GM21723 (cell line): ENCODE measurements around the gene CCDC175.

Experiments
- ATAC-seq: cut with Tn5 transposase; IDR thresholded peaks from one replicate; pipeline ENCODE4 v1.9.1; 2021; ENCODE audit warnings: mild to moderate bottlenecking, moderate library complexity; ENCODE audit not compliant: unreplicated experiment

Gene CCDC175

DNA sequence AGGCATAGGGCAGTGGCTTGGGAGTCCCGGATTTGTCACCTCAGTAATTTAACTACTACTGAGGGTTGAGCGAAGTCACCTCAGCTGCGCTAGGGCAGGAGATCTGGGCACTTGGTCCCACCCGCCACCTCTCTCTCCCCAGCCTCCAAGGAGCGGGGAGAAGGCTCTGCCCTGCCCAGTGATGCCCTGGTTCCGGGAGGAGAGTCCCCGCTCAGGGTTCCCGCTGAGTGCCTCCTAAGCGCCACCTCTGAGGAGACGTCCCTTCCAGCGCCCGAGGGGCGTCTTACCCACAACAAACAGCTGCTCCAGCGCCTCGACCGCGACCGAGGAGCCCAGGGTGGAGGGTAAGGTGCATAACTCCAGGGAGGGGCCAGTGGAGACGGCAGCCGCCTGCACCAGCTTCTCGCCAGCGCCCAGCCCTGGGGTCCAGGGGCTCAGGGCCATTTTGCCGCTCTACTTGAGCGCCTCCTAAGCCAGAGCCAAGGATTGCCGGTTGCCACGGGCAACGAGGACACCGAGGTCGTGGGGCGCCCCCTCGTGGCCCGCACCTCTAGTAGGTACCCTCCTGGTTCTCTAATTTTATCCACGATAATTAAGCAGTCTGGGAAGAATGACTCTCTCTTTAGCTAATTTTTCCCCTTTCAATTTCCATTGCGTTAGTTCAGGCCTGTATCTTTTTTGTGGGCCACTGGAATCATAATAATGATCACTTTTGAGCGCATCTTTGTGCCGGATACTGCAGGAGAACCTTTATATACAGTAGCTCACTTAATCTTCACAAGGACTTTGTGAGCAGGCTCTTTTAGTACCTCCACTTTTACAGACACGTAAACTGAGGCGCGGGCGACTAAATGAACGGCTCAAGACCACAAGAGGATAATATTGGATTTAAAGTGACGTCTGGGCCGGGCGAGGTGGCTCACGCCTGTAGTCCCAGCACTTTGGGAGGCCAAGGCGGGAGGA, at the start of gene CCDC175:
Gene CCDC175, minus strand, starts transcription at position 481 of the 963 bp plus-strand sequence. Its CDS starts 37 bp downstream, at position 444.
- ATAC-seq: peak; percentile 99

DNA sequence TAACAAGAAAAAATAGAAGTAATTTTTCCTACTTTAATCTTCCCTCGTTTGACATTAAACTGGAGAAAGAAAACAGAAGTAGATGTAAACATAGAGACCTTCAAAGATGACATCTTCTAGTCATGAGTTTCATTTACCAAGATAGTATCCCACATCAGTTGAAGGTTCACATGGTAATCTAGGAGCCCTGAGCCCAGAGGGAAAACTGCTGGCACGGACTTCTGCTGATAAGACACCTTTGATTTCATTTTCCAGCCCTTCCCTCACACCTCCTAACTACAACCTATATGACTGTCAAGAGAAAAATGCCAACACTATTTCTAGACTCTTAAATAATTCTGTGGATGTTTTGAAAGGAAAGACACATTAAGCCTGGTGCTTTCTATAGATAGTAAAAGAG, 46.0 kb upstream of the CCDC175 start:
- no peak for ATAC-seq

DNA sequence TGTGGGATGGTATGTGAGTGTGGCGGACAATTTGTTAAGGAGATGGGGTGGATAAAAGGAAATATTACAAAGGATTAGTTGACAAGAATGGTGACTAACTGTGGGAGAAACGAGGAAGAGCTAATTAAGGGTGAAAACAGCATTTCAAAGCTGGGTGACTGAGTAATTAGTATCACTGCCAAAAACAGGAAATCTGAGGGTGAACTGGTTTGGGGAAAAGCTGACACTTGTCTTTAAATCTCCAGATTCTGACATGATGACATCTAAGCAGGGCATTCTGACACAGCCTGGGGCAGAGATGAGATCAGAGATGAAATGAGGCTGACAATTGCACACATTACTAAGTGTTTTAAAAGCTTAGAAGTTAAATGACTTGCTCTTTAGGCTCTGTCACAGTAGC, 42.4 kb upstream of the CCDC175 start:
- no peak for ATAC-seq

DNA sequence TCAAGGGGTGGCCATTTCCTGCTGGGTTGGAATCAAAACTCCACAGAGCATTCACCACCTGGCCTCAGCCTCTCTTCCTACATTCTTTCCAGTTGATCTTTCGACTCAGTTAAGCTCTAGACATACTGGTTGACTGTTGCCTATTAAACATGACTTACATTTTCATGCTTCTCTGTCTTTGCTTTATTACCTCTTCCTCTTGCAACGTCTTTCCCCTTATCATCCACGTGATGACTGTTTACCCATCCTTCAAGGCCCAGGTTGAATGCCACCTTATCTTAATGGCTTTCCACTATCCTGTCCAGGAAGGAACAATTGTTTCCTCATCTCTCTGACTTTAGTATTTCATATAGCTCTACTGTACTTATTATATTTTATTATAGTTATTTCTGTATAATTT, 24.4 kb upstream of the CCDC175 start:
- no peak for ATAC-seq

DNA sequence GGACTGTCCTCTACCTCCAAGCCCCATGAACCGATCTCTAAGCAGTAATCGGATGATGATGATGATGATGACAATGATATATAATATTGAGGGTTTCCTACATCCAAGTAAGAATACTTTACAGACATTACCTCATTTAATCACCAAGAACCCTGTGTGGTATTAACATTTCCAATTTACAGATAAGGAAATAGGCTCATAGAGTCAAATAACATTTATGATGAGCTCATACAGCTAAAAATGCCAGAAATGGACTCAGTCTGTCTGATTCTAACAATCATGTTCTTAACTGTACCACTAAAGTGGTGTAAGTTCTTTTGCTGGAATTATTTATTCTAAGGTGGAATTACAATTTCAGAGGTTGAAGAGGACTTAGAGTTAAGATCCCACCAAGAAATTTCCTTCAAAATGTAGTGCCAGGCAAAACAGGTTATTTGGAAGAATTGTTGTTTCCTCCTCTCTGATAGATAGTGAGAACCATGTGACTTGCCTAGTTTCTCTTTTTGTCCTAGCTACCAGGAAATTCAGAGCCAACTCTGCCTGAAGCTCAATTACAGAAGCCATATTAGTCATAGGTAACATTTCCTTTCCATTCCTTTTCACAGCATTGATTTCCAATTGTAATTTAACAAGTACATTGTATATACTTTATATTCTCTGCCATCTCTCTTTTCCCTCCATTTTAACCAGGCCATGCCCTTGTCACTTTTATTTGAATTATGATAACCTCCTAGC, 23.8 kb upstream of the CCDC175 start:
- no peak for ATAC-seq

DNA sequence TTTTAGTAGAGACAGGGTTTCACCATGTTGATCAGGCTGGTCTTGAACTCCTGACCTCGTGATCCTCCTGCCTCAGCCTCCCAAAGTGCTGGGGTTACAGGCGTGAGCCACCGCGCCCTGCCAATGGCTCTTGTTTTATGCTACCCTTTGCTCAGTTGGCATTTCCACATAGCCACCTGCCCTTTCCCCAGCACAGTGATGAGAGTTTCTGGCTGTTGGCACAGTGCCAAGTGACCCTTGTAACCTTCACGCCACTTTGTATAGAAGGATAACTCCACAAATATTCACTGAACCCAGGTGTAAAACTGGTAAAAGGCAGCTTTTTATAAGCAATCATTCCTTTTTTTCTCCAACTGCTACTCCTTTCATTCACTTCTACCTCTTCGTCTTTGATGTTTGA, 18.5 kb upstream of the CCDC175 start:
- ATAC-seq: no peak

DNA sequence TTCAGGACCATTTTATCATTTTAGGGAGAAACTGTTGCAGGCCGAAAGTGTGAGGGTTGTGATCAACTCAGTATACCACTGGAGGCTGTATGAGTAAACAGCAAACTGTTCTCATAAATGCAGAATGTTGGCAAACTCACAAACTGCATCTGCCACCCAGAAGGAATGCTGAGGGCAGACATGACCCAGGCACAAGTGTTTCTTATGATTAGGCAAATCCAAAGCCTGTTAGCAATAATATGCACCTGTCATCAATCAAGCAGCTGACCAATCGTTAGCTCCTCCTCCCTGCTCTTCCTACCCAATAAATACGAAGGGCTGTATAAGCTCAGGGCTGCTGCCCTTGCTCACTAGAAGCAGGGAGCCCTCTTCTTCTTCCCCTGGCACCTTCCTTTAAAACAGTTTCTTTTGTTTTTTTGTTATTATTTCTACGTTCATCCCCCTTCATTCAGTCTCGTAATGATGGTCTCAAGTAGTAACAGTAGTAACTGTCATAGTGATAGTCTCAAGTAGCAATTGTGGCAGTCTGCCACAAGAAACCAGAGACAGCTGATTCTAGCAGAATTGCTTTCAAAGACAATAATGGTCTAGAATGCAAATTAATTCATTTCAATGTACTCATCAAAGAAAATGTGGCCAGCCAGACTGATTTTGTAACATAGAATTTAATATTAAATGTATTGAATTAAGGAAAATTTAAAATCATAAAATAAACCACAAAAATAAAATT, 15.2 kb upstream of the CCDC175 start:
- ATAC-seq: no peak

DNA sequence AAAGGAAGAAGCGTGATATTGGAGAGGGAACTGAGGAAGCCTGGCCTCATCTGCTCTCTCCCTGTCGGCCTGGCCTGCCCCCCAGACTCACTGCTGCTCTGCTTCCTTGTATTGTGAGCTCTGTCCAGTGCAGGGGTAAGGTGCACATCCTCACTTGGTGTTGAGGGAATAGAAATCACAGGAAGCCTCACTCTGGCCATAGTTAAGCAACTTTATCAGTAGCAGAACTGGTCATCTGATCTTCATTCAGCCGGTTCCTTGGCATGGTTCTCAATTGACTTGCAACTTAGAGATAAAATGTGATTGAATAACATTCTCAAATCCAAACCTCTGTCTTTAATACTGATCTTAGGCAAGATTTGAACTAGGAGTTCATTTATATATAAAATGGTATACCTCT, 11.5 kb upstream of the CCDC175 start:
- ATAC-seq: no peak

DNA sequence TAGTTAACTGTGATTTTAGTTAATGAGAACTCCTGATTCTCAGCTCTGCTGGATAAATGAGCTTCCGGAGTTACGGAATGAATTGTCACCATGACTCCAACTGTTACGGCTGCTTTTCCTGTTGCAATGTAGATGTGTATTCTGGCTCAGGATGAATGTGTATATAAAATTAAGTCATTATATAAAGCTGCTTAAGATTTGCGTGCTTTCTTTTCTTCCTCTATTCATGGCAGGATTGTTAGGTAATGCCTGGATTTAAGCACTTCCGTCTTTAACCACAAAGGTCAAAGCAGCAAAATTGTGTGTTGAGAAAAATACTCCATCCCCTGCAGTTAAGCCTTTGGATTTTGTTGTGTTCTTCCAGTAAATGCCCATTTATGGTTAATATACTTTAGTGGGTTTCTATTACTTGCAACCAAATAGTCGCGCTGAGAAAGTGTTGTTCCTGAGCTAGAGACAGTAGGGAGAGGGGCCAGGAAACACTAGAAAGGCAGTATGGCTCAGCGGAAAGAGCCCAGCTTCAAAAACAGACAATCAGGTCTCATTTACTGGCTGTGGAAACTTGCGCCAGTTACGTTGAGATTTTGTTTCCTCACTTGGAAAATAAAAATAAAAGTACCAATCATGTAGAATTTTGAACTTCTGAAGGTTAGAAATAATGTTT, 9.4 kb upstream of the CCDC175 start:
- ATAC-seq: no peak

DNA sequence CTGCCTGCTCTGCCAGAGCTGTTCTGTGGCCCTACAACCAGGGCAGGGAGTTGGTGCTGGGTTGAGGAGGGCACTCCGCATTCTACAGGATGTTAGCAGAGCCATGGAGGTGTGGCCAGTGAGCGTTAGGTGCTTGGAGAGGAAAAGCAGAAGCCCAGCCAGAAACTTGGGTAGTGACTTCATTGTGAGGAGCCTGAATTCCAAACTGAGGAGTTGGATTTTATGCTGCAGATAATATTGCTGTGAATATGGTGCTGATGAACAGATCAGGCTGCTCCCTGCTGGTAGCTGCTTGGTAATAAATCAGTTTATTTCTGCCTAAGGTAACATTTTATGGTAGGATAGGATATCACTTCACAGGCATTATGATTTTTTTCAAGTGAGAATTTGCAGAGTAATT, 7.1 kb upstream of the CCDC175 start:
- no peak for ATAC-seq

DNA sequence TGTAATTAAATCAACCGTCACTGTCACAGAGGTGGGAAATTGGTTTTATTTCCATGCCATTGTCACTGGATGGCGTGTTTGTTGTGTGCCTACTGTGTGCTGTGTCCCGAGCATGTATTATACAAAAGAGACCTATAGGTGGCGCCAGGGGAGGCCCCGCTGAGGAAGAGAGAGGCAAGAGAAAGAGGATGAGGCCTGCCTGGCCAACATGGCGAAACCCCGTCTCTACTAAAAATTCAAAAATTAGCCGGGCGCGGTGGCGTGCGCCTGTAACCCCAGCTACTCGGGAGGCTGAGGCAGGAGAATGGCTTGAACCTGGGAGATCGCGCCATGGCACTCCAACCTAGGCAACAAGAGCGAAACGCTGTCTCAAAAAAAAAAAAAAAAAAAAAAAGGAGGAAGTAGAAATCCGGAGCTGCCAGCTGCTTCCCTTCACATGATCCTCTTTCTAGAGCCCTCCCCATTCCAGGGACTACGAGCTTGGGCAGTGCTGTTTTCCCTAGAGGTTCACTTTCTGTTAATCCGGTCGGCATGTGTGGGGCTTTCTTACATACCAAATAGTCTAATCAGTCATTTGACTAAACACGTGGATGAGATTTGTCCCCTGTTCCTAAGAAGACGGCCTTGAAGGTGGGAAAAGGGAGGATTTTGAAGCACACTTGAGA, 6.4 kb upstream of the CCDC175 start:
- no peak for ATAC-seq

DNA sequence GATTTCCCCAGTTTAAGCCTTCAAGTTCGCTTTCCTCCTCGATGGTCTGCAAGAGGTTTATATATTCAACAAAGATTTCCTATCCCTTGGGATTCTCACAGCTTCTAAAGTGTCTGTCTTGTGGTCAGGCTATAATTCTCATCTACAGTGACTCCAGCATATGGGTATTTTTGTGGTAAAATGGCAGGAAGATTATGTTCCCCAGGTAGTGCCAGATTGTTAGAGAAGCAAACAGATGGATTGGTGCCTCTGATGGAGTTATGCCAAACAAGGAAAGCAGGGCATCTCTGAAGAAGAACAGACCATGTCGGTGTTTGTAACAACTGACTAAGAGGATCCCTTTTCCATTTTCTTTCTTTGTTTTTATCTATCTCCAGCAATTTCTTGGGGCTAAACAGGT, 5.5 kb upstream of the CCDC175 start:
- ATAC-seq: no peak

DNA sequence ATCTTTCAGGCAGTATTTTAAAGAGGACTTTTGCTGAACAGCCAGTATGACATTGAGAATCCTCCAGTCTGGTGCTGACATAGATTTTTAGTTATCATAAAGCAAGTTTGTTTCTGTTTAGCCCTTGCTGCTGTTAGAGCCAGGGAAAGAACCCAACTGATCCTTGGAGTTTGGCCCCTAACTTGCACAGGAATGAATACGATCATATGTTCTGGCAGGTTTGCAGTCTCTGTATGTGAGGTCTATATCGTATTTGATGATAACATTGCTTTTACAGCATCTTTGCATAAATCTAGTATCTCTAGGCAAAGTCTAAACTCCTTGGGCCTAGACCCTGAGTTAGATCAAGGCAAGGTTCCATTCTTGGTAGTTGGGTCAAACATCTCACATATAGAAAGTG, 4.3 kb upstream of the CCDC175 start:
- ATAC-seq: no peak

DNA sequence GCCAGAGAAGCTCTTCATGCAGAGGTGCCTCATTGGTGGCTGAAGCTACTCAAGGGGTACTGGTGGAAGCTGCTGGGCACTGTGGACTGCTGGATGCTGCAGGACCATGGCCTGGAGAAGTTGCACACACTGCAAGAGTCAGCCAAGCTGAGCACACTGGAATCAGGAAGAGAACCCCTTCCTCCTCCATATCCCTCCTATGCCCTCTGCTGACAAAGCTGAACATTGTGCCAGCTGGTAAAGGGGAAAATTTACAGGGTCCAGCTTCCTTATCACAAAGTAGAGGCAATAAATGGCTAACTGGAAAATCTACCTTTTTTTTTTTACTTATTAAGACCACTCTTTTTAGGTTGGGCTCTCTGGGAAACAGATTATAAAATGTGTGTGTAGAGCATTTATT, 6.5 kb downstream of the CCDC175 start:
- no peak for ATAC-seq

DNA sequence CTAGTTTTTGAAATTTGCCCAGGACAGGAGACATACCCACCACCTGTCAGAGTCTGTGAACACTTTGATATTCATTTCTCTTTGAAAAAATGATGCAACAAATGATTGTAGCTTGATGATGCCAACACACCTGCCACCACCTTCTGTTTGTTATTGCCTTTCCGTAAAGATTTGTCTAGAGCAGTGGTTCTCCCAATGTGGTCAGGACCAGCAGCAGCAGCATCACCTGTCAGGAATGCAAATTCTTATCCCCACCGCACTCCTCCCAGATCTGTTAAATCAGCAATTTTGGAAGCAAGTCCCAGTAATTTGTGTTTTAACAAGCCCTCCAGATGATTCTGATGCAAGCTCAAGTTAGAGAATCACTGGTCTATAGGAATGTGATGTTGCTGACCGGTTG, 9.9 kb downstream of the CCDC175 start:
- ATAC-seq: no peak

DNA sequence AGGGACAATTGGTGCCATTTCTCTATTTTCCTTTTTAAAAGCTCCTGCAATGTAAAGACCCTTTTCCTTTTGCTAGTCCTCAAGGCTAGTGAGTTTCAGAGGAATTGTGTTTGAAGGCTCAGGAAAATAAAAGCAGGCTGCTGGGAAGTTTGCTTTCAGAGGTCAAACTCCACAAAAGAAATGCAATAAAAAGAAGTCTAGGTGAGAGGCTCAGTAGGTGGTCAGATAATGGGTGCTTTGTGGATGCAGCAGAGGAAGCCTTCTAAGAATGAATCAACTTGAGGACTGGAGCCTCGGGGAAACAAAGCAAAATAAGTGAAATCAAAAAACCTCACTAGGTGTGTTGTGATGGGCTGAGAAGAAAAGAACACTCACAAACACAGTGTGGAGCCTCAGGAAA, 10.3 kb downstream of the CCDC175 start:
- ATAC-seq: no peak

DNA sequence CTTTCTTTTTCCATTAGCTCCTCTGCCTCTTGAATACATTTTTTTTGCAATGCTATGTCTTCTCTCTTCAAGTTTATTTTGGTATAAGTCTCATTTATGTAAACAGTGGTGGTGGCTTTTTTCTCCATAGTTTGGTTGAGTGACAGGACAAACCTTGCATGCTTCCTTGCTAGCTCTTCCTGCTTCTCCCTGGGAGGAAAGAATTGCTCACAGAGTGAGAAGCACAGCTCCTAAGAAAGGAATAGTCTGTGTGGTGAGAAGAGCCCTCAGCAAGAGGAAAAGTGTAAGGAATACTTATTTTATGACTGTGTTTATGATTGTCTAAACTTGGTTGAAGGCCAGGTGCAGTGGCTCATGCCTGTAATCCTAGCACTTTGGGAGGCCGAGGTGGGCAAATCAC, 11.5 kb downstream of the CCDC175 start:
- no peak for ATAC-seq

DNA sequence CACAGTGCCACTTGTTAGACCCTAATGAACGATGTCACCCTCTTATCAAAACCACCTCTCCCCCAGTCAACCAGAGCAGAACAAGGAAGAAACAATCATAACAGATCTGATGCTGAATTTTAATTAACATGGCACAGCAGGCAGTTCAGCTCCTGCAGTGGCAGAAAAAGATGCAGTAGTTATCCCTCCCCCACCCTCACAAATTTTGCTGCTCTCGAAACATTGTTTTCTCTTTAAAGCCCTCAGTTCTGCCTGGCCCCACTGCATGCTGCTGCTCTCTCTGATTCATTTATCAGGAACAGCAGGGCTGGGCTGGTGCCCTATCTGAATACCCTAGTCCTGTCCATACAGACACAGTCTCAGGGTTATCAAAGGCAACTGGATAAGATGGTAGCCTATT, 12.2 kb downstream of the CCDC175 start:
- ATAC-seq: no peak

DNA sequence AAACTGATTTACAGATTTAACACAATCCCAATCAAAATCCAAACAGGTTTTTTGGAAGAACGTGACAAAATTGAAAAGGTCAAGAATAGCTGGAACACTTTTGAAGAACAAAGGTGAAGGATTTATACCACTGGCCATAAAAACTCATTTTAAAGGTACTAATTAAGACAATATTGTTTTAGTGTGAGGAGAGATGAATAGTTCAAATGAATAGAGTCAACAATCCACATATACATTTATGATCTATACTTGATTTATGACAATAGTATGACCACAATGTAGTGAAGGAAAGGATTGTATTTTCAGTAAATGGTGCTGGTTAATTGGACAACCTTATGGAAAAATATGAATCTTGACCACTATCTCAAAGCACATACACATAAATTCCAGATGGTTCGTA, 29.3 kb downstream of the CCDC175 start:
- ATAC-seq: no peak

DNA sequence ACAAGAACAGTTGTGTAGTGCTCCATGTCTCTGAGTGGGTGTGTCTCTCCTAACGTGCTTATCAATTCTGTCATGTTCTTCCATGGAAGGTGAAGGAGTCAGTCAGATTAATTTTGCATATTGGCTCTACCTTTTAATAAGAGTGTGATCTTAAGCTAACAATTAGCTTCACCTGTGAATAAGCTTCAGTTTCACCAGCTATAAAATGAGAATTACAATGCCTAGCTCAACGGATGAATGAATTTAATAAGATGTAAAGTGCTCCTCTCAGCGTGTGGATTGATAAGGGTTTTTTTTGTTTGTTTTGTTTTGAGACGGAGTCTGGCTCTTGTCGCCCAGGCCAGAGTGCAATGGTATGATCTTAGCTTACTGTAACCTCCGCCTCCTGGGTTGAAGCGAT, 32.7 kb downstream of the CCDC175 start:
- ATAC-seq: no peak
